Stomach (tissue), 9 donors: Measurements from ENCODE around the gene SLC12A7. TPM values are rescaled to one million over a fixed set of nuclear protein-coding genes. Genes with fewer than 3 reads are reported as not detected.

Experiments used
- DNase-seq, 2 donors: peaks; one replicate each; pipeline versions ENCODE4 v3.0.0 to v3.0.0-alpha.2; 2013 to 2019
- H3K27ac ChIP-seq, 5 donors: fragments of 200-600 bp in 4 of 5; sonication (generic) in 4 of 5; one replicate each; pipeline ENCODE4 v1.5.1; 2013 to 2019; ENCODE audit warnings: mild to moderate bottlenecking in 1 of 5, moderate library complexity in 1 of 5
- H3K27me3 ChIP-seq, 3 donors: fragments of 200-600 bp; sonication (generic); one replicate each; pipeline ENCODE4 v1.5.1; 2017 to 2019; ENCODE audit warnings: mixed run types in 1 of 3
- H3K36me3 ChIP-seq, 4 donors: fragments of 200-600 bp; sonication (generic); 1 replicate in 3 of 4; 2 replicates in 1 of 4; pipeline ENCODE4 v1.5.1; 2016 to 2019
- H3K4me1 ChIP-seq, 4 donors: fragments of 200-600 bp; sonication (generic); one replicate each; pipeline ENCODE4 v1.5.1; 2016 to 2019
- H3K4me3 ChIP-seq, 4 donors: fragments of 200-600 bp; sonication (generic) in 3 of 4; one replicate each; pipeline ENCODE4 v1.5.1; 2016 to 2019; ENCODE audit warnings: mild to moderate bottlenecking in 1 of 4
- H3K9me3 ChIP-seq, 4 donors: fragments of 200-600 bp; sonication (generic); one replicate each; pipeline ENCODE4 v1.5.1; 2016 to 2019
- CTCF ChIP-seq, 7 experiments: fragments of 450-650 bp in 4 of 7; fragments of 200-600 bp in 3 of 7; sonication (generic) in 3 of 7; IDR thresholded peaks; one replicate each; pipeline ENCODE4 v1.5.1; 2016 to 2019; ENCODE audit warnings: antibody characterized with exemption in 7 of 7, control low read depth in 2 of 7, mild to moderate bottlenecking in 1 of 7
- EP300 ChIP-seq: sonication (generic); formaldehyde crosslinking; IDR thresholded peaks from one replicate; pipeline ENCODE4 v1.6.1; 2017; ENCODE audit warnings: antibody characterized with exemption
- POLR2A ChIP-seq, 4 donors: fragments of 450-650 bp; IDR thresholded peaks; one replicate each; pipeline ENCODE4 v1.6.1; 2016; ENCODE audit warnings: antibody characterized with exemption in 4 of 4, control low read depth in 2 of 4, mild to moderate bottlenecking in 1 of 4, moderate library complexity in 1 of 4
- POLR2AphosphoS5 ChIP-seq, 3 donors: sonication (generic); formaldehyde crosslinking; IDR thresholded peaks; one replicate each; pipeline ENCODE4 v1.6.1; 2016; ENCODE audit warnings: antibody characterized with exemption in 3 of 3
- WGBS, 5 donors: extraction: QIAGEN DNeasy Blood & Tissue Kit in 3 of 5; methylation state at CpG; one replicate each; pipeline versions ENCODE4 v1.1.5 to v1.1.7; 2013 to 2018; 5-methylcytosine and 5-hydroxymethylcytosine counted together
- intact Hi-C: fragments of 100-400 bp; cut with DNase I; formaldehyde crosslinking; loops from one replicate; pipeline ENCODE4 v1.15.1; 2023; ENCODE audit warnings: low total_unique reads
- polyA plus RNA-seq, 3 donors: library from polyadenylated mRNA; stranded (reverse); fragments of 200-250 nt; gene quantifications; one replicate each; pipeline ENCODE4 v1.2.3, GENCODE V29; 2013
- total RNA-seq, 5 donors: library from RNA; depleted of rRNA; stranded (reverse); fragments of >200 nt; gene quantifications; one replicate each; pipeline versions ENCODE4 v1.1.0 to v1.2.3, GENCODE V29; 2014 to 2016
- donor health status: healthy with polysubstance abuse.
- donor health status: Bipolar disorder and iron deficiency.
- donor health status: healthy.

The SLC12A7 gene
- total and polyA plus RNA-seq, 8 donors = 4.7 to 346 (median 37.7) TPM

DNA sequence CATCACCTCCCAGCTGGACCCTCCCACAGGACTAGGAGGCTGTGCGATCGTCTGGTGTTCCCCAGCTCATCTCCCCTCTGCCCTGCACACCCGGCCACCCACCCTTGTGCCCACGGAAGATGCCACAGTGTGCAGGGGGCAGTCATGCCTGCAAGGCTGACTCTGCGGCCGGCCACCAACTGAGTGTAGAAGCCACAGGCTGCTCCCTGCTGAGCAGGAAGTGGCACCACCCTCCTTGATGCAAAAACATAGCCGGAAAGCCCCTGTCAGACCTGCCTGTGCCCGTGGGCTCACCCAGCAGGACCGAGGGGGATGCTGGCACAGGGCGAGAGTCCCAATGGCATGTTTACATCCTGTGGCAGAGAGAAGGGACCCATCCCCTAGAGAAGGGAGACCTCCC is 40.3 kb upstream of the SLC12A7 start:
- no peak overlapping the region for H3K4me3 ChIP-seq
- no peak for DNase-seq
- 39 to 59% (median 51%) methylated on average over 6 to 10 of the region's 10 CpGs for whole genome bisulfite sequencing, 5 donors
- peaks cover 0 to 65% (median 23%) of the 10 kb centered on the region in 3 donors for H3K27me3 ChIP-seq
- TF ChIP-seq POLR2AphosphoS5 (IDR thresholded peaks at IDR 0.05) (no peak), CTCF (IDR thresholded peaks at IDR 0.05) (no peak), POLR2A (IDR thresholded peaks at IDR 0.05) (no peak), EP300 (no peak)
- peaks cover 13 to 29% (median 19%) of the 10 kb centered on the region in 4 donors for H3K4me1 ChIP-seq
- intact Hi-C loops = no loop called here
- no peaks in the 10 kb centered on the region for H3K36me3 ChIP-seq
- no peak overlapping the region for H3K27ac ChIP-seq
- peaks cover 3 to 6% (median 5%) of the 10 kb centered on the region in 4 donors for H3K9me3 ChIP-seq

GRCh38 chr5:1151316-1151715 is 39.5 kb upstream of the SLC12A7 start:
- peaks cover 0 to 57% (median 19%) of the 10 kb centered on the region in 3 donors for H3K27me3 ChIP-seq
- 81 to 96% (median 90%) methylated on average over 7 to 10 of the region's 10 CpGs for WGBS, 5 donors
- DNase-seq = no peak
- peaks cover 13 to 29% (median 19%) of the 10 kb centered on the region in 4 donors for H3K4me1 ChIP-seq
- no peaks in the 10 kb centered on the region for H3K36me3 ChIP-seq
- H3K9me3 ChIP-seq = peaks cover 0 to under 1% (median 0%) of the 10 kb centered on the region in 4 donors
- TF ChIP-seq CTCF (IDR thresholded peaks at IDR 0.05) (no peak), POLR2A (IDR thresholded peaks at IDR 0.05) (no peak), EP300 (no peak), POLR2AphosphoS5 (IDR thresholded peaks at IDR 0.05) (no peak)
- no peak overlapping the region for H3K4me3 ChIP-seq
- intact Hi-C loops = no loop called here
- no peak overlapping the region for H3K27ac ChIP-seq

DNA sequence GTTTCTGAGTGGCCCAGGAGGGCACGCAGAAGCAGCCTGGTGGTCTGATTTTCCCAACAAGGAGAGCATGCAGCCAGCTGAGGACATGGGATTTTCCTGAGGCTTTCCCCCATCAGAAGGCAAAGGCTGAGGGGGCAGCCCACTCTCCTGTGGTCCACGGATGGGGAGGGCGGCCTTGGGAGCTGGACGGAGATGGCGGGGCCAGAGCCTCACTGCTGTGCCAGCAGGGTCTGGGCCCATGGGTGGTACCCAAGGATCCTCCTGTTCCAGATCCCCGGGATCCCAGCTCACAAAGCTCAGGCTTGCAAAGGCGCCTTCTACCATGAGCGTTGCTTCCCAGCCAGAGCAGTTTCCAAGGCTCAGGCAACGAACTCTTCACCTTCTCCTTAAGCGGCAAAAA is 39.0 kb upstream of the SLC12A7 start:
- 89 to 95% (median 93%) methylated on average over 9 to 10 of the region's 10 CpGs for WGBS, 5 donors
- Histone ChIP-seq H3K27ac (no peak overlapping the region), H3K4me1 (peaks cover 10 to 25% (median 15%) of the 10 kb centered on the region in 4 donors), H3K36me3 (no peaks in the 10 kb centered on the region), H3K4me3 (no peak overlapping the region), H3K27me3 (peaks cover 0 to 52% (median 15%) of the 10 kb centered on the region in 3 donors), H3K9me3 (no peaks in the 10 kb centered on the region)
- TF ChIP-seq EP300 = no peak
- intact Hi-C loops = no loop called here
- no peak for DNase-seq

DNA sequence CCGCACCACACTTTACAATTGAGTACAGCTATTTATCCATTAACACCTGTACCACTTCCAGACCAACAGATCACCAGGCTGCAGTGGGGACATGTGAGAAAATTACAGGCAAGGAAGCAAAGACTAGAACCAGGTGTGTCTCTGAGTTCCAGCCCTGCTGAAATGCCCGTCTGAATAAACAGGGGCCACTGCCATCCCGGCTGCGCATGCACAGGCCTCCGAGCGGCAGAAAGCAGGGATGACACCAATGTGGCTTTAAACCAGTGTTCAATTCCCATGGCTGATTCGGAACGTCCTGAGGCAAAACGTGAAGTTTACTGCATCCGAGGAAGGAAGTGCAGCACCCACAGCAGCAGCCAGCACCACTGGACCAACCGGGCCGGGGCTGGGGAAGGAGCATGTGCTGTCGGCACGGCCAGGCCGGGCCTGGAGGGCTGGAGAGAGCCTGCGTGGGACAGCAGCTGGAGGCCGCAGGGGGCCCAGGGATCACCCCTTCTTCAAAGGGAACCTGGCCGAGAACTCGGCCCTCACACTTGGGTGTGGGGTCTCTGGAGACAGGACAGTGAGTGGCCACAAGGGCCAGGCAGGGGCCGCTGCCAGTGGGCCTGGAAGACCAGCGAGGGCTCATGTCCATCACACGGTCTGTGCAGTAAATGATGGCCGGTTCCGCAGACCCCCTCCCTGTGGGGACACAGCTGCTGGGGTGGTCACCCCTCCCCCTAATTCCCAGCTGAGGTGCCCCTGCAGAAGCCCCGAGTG is 33.0 kb upstream of the SLC12A7 start:
- intact Hi-C loops = no loop called here
- Histone ChIP-seq H3K4me3 (no peak overlapping the region), H3K4me1 (peaks cover 8 to 19% (median 12%) of the 10 kb centered on the region in 4 donors), H3K27ac (no peak overlapping the region), H3K9me3 (no peaks in the 10 kb centered on the region), H3K36me3 (no peaks in the 10 kb centered on the region), H3K27me3 (peaks cover 0 to 17% (median 0%) of the 10 kb centered on the region in 3 donors)
- DNase-seq = no peak
- TF ChIP-seq POLR2A (IDR thresholded peaks at IDR 0.05) (no peak), POLR2AphosphoS5 (IDR thresholded peaks at IDR 0.05) (no peak), EP300 (no peak), CTCF (IDR thresholded peaks at IDR 0.05) (no peak)
- 72 to 90% (median 86%) methylated on average over 17 to 25 of the region's 25 CpGs for WGBS, 5 donors

- H3K27me3 ChIP-seq = peaks cover 0 to 17% (median 0%) of the 10 kb centered on the region in 3 donors
- no peak overlapping the region for H3K4me3 ChIP-seq
- peak in 1 of 2 donors; percentile 73 for DNase-seq
- H3K4me1 ChIP-seq = peaks cover 8 to 22% (median 12%) of the 10 kb centered on the region in 4 donors
- no peaks in the 10 kb centered on the region for H3K9me3 ChIP-seq
- no peak overlapping the region for H3K27ac ChIP-seq
- no peaks in the 10 kb centered on the region for H3K36me3 ChIP-seq
- TF ChIP-seq CTCF (IDR thresholded peaks at IDR 0.05) = no peak
- WGBS, 5 donors = 37 to 75% (median 43%) methylated on average over 16 to 19 of the region's 19 CpGs
- intact Hi-C loops = no loop called here
Observed at GRCh38 chr5:1144089-1144488, 32.2 kb upstream of the SLC12A7 start.
